Activated naive CD4-positive, alpha-beta T cell treated with Interleukin-2 at 50 U/mL for 16 hours (primary cell): Measurements from ENCODE around the gene NSD1.
"Not testable (repeated sequence)": the region's sequence is repeated elsewhere in the genome, so short reads cannot be mapped to it uniquely, and the experiment has no call there.

ENCODE experiments used
- DNase-seq: peaks from one replicate; pipeline ENCODE4 v3.0.0-alpha.2; 2020

NSD1 gene

GRCh38 chr5:177131352-177132135, 2.0 kb upstream of the NSD1 start:
- DNase-seq, result no peak

- DNase-seq, result peak; percentile 52
These were observed 1.2 kb upstream of the NSD1 start for GRCh38 chr5:177132136-177133095.

GRCh38 chr5:177133853-177134696, 502 bp downstream of the NSD1 start:
- DNase-seq, result peak; percentile 53

- DNase-seq, result no peak
These were observed 1.2 kb downstream of the NSD1 start for GRCh38 chr5:177134697-177135225.

GRCh38 chr5:177140312-177140711, 6.7 kb downstream of the NSD1 start:
- DNase-seq, result no peak

- no peak for DNase-seq
These were observed 7.9 kb downstream of the NSD1 start for GRCh38 chr5:177141496-177141895.

- DNase-seq, result no peak
These were observed 8.6 kb downstream of the NSD1 start for GRCh38 chr5:177142098-177142611.

- DNase-seq, result no peak
These were observed 9.2 kb downstream of the NSD1 start for GRCh38 chr5:177142778-177143177.

- no peak for DNase-seq
These were observed 13.5 kb downstream of the NSD1 start for GRCh38 chr5:177146891-177147638.

GRCh38 chr5:177150061-177150460, 16.5 kb downstream of the NSD1 start:
- DNase-seq, result not testable (repeated sequence)

- DNase-seq, result no peak
These were observed 20.6 kb downstream of the NSD1 start for GRCh38 chr5:177154003-177154643.

- no peak for DNase-seq
These were observed 28.8 kb downstream of the NSD1 start for GRCh38 chr5:177162379-177162778.

GRCh38 chr5:177163500-177163899, 29.9 kb downstream of the NSD1 start:
- no peak for DNase-seq

- DNase-seq, result no peak
These were observed 35.7 kb downstream of the NSD1 start for GRCh38 chr5:177169271-177169670.

GRCh38 chr5:177171961-177172360, 38.4 kb downstream of the NSD1 start:
- DNase-seq, result no peak

- no peak for DNase-seq
These were observed 41.8 kb downstream of the NSD1 start for GRCh38 chr5:177175336-177175735.

- no peak for DNase-seq
These were observed 42.7 kb downstream of the NSD1 start for GRCh38 chr5:177176175-177176711.

GRCh38 chr5:177177847-177178437, 44.4 kb downstream of the NSD1 start:
- DNase-seq, result not testable (repeated sequence)

- DNase-seq, result no peak
These were observed 45.2 kb downstream of the NSD1 start for GRCh38 chr5:177178733-177179304.

- DNase-seq, result no peak
These were observed 45.9 kb downstream of the NSD1 start for GRCh38 chr5:177179431-177179830.
